ENCODE measurements around the gene ARMH3.
"Not testable (repeated sequence)": the region's sequence is repeated elsewhere in the genome, so short reads cannot be mapped to it uniquely, and the experiment has no call there.

The ARMH3 gene

GRCh38 chr10:101993651-101994200, 62.2 kb downstream of the ARMH3 start:
- H3K36me3 ChIP-seq = peaks cover 48% of the 10 kb centered on the region
- TF ChIP-seq CTCF (IDR thresholded peaks at IDR 0.05) = no peak
- no peaks in the 10 kb centered on the region for H3K9me3 ChIP-seq
- no peaks in the 10 kb centered on the region for H3K4me1 ChIP-seq (ENCODE audit: control insufficient read depth in 1 of 2, insufficient read depth in 1 of 2, low read depth in 1 of 2, low read length in 1 of 2)
- H3K27ac ChIP-seq = no peak overlapping the region
- no peaks in the 10 kb centered on the region for H3K27me3 ChIP-seq
- H3K4me3 ChIP-seq (ENCODE audit: low read depth in 1 of 2, low read length in 1 of 2) = no peak overlapping the region

DNA sequence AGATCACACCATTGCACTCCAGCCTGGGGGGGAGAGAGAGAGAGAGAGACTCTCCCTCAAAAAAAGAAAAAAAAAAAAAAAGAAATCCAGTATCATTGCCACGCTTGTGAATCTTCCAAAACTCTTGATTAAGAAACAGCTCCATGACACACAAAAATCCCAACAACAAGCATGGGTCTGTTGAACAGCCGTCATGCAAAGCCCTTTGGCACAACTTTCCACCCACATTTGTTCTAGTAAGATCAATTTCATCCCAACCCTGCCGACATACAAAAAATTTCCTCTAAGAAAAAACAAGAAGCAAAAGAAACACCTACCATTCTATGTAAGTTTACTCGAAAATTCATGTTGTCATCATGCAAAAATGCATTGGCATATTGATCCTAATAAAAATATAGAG, 62.8 kb downstream of the ARMH3 start:
- no peaks in the 10 kb centered on the region for H3K4me1 ChIP-seq (ENCODE audit: control insufficient read depth in 1 of 2, insufficient read depth in 1 of 2, low read depth in 1 of 2, low read length in 1 of 2)
- no peak overlapping the region for H3K27ac ChIP-seq
- H3K27me3 ChIP-seq = no peaks in the 10 kb centered on the region
- H3K36me3 ChIP-seq = peaks cover 45% of the 10 kb centered on the region
- H3K4me3 ChIP-seq (ENCODE audit: low read depth in 1 of 2, low read length in 1 of 2) = no peak overlapping the region
- no peak for TF ChIP-seq CTCF (IDR thresholded peaks at IDR 0.05)
- H3K9me3 ChIP-seq = no peaks in the 10 kb centered on the region

- Histone ChIP-seq H3K4me1 (ENCODE audit: control insufficient read depth in 1 of 2, insufficient read depth in 1 of 2, low read depth in 1 of 2, low read length in 1 of 2) (peaks cover 23 to 26% of the 10 kb centered on the region in 2 experiments), H3K27ac (peak overlapping the region; percentile 85), H3K27me3 (no peaks in the 10 kb centered on the region), H3K36me3 (peaks cover 23% of the 10 kb centered on the region), H3K4me3 (ENCODE audit: low read depth in 1 of 2, low read length in 1 of 2) (no peak overlapping the region), H3K9me3 (no peaks in the 10 kb centered on the region)
- no peak for TF ChIP-seq CTCF (IDR thresholded peaks at IDR 0.05)
These were observed 68.8 kb downstream of the ARMH3 start for GRCh38 chr10:101987136-101987535.

DNA sequence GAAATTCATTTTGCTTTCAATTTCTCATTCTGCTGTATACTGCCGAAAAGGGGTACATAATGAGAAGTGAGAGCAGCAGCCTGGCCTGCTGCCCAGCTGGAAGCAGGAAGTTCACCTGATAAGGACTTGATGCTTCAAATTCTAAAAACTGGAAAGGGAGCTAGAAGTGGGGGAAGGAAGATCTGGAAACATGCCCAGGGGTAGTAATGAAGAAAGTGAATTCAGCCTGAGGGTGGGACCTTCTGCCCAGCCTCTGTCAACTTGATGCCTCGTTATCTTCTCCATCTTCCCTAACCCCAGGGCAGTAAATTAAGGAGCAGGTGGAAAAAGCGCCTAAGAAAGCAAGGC, 69.4 kb downstream of the ARMH3 start:
- Histone ChIP-seq H3K27ac (peak overlapping the region; percentile 85), H3K4me1 (ENCODE audit: control insufficient read depth in 1 of 2, insufficient read depth in 1 of 2, low read depth in 1 of 2, low read length in 1 of 2) (peaks cover 23 to 26% of the 10 kb centered on the region in 2 experiments), H3K4me3 (ENCODE audit: low read depth in 1 of 2, low read length in 1 of 2) (peak overlapping the region; percentile 36 to 42), H3K9me3 (no peaks in the 10 kb centered on the region), H3K27me3 (no peaks in the 10 kb centered on the region), H3K36me3 (peaks cover 18% of the 10 kb centered on the region)
- TF ChIP-seq CTCF (IDR thresholded peaks at IDR 0.05) = no peak

DNA sequence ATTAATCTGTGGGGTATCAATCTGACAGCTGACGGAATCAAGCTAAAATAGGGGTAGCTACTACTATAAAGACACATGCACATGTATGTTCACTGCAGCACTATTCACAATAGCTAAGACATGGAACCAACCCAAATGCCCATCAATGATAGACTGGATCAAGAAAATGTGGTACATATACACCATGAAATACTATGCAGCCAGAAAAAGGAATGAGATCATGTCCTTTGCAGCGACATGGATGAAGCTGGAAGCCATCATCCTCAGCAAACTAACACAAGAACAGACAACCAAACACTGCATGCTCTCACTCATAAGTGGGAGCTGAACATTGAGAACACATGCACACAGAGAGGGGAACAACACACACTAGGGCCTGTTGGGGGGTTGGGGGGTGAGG, 75.3 kb downstream of the ARMH3 start:
- H3K4me1 ChIP-seq (ENCODE audit: control insufficient read depth in 1 of 2, insufficient read depth in 1 of 2, low read depth in 1 of 2, low read length in 1 of 2); H3K36me3 ChIP-seq; H3K27ac ChIP-seq; H3K27me3 ChIP-seq; H3K9me3 ChIP-seq; H3K4me3 ChIP-seq (ENCODE audit: low read depth in 1 of 2, low read length in 1 of 2): not testable (repeated sequence)

- H3K27ac ChIP-seq = peak overlapping the region; percentile 61
- H3K4me1 ChIP-seq (ENCODE audit: control insufficient read depth in 1 of 2, insufficient read depth in 1 of 2, low read depth in 1 of 2, low read length in 1 of 2) = peaks cover 15 to 19% of the 10 kb centered on the region in 2 experiments
- no peaks in the 10 kb centered on the region for H3K9me3 ChIP-seq
- no peaks in the 10 kb centered on the region for H3K27me3 ChIP-seq
- H3K4me3 ChIP-seq (ENCODE audit: low read depth in 1 of 2, low read length in 1 of 2) = no peak overlapping the region
- TF ChIP-seq CTCF (IDR thresholded peaks at IDR 0.05) = no peak
- peaks cover 9% of the 10 kb centered on the region for H3K36me3 ChIP-seq
These were observed 81.6 kb downstream of the ARMH3 start for GRCh38 chr10:101974091-101974971.

All from neutrophil (primary cell).